Neuron (in vitro differentiated cells): Measurements from ENCODE around the gene GALNT6.

Experiments used
- H2AFZ ChIP-seq: one replicate; pipeline ENCODE4 v1.6.1; 2013; ENCODE audit warnings: low read depth, mild to moderate bottlenecking, inconsistent platforms, low read length, moderate library complexity
- H3K27me3 ChIP-seq: one replicate; pipeline ENCODE4 v1.6.1; 2013; ENCODE audit warnings: low read length; ENCODE audit not compliant: insufficient read depth
- H3K36me3 ChIP-seq: one replicate; pipeline ENCODE4 v1.6.1; 2013; ENCODE audit warnings: low read length; ENCODE audit not compliant: insufficient read depth
- H3K4me1 ChIP-seq: one replicate; pipeline ENCODE4 v1.6.1; 2013; ENCODE audit warnings: low read length; ENCODE audit not compliant: insufficient read depth
- H3K4me3 ChIP-seq: 2 replicates; pipeline ENCODE4 v1.5.1; 2013; ENCODE audit warnings: mild to moderate bottlenecking, low read length, moderate library complexity
- H3K9me3 ChIP-seq: one replicate; pipeline ENCODE4 v1.6.1; 2013; ENCODE audit warnings: low read length

GALNT6 gene

GRCh38 chr12:51311389-51311788, 79.8 kb downstream of the GALNT6 start:
- Histone ChIP-seq H2AFZ (no peak overlapping the region), H3K9me3 (no peaks in the 10 kb centered on the region), H3K4me1 (no peaks in the 10 kb centered on the region), H3K4me3 (no peak overlapping the region), H3K36me3 (no peaks in the 10 kb centered on the region), H3K27me3 (peaks cover 3% of the 10 kb centered on the region)

- no peaks in the 10 kb centered on the region for H3K9me3 ChIP-seq
Observed at GRCh38 chr12:51307655-51308593, 83.3 kb downstream of the GALNT6 start.

DNA sequence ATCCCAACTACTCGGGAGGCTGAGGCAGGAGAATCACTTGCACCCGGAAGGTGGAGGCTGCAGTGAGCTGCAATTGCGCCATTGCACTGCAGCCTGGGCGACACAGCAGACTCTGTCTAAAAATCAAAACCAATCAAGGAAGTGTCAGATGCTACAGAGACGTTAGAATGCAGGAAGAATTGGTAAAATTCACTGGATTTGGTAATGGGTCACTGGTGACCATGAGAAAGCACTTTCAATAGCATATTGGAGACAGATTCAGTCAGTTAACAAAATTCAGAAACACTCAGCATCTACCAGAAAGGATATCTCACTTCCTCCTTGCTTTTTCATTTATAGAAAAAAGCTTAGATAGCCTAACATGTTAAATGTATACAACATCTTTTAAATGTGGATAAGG, 84.7 kb downstream of the GALNT6 start:
- Histone ChIP-seq H3K9me3 (no peaks in the 10 kb centered on the region), H2AFZ (no peak overlapping the region), H3K4me1 (no peaks in the 10 kb centered on the region), H3K27me3 (peaks cover 10% of the 10 kb centered on the region), H3K4me3 (no peak overlapping the region), H3K36me3 (no peaks in the 10 kb centered on the region)

More at GRCh38 chr12:51307655-51308593, 83.3 kb downstream of the GALNT6 start:
- H3K27me3 ChIP-seq, result peaks cover 6% of the 10 kb centered on the region
- no peak overlapping the region for H3K4me3 ChIP-seq
- no peaks in the 10 kb centered on the region for H3K36me3 ChIP-seq
- H3K4me1 ChIP-seq, result no peaks in the 10 kb centered on the region
- no peak overlapping the region for H2AFZ ChIP-seq
